Muscle layer of duodenum (tissue), 2 donors: ENCODE results near the gene SAA1.

Experiments used
- H3K27ac ChIP-seq: one replicate; pipeline ENCODE4 v1.7.0; 2013; ENCODE audit warnings: mild to moderate bottlenecking, low read length
- H3K27me3 ChIP-seq: one replicate; pipeline ENCODE4 v1.7.0; 2013; ENCODE audit warnings: low read depth, mild to moderate bottlenecking, control low read depth, low read length
- H3K36me3 ChIP-seq, 2 donors: one replicate each; pipeline ENCODE4 v1.7.0; 2013; ENCODE audit warnings: low read length in 2 of 2, control low read depth in 1 of 2, mild to moderate bottlenecking in 1 of 2; ENCODE audit not compliant: insufficient read depth in 2 of 2, control insufficient read depth in 1 of 2
- H3K4me1 ChIP-seq, 2 donors: one replicate each; pipeline ENCODE4 v1.7.0; 2013; ENCODE audit warnings: low read length in 2 of 2, mild to moderate bottlenecking in 2 of 2, control low read depth in 1 of 2, moderate library complexity in 1 of 2; ENCODE audit not compliant: insufficient read depth in 2 of 2, control insufficient read depth in 1 of 2
- H3K4me3 ChIP-seq, 2 donors: one replicate each; pipeline ENCODE4 v1.7.0; 2013; ENCODE audit warnings: low read length in 2 of 2, low read depth in 1 of 2, mild to moderate bottlenecking in 1 of 2
- H3K9me3 ChIP-seq, 2 donors: one replicate each; pipeline ENCODE4 v1.7.0; 2013; ENCODE audit warnings: low read length in 2 of 2, control low read depth in 1 of 2, mild to moderate bottlenecking in 1 of 2; ENCODE audit not compliant: control insufficient read depth in 1 of 2
- donor health status: healthy.

SAA1 gene

DNA sequence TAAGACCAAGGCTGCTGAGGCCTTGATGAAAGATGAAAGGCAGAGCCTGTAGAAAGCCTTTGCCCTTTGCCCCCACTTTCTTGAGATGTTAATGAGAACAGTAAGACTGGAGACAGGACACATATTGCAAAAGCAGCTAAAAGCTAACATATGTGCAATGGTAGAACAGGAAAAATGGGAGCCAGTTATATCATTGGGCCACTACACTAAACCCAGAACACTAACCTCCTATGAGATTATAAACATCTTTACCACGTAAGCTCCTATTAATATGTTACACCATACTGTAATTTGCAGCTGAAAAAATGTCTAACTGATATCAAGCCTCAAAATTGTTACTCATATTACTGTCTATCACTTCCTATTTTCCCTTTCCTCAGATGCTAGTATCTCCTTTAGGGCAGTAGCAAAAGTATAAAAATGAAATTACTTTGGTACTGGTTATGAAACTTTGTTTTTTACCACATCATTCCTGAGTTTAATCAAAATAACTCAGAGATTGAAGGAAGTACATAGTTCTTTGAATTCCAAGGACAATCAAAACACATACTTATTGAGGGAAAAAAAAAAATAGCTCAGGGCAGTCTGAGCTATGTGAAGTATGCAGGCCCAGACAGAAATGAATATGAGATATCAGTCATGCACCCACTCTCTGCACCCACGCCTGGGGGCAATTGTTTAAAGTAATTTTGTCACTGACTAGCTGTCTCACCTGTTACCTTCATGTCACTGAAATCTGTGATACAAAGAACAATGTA, 46.8 kb downstream of the SAA1 start:
- Histone ChIP-seq H3K36me3 (peaks cover 19 to 46% of the 10 kb centered on the region in 2 donors), H3K4me3 (no peak overlapping the region), H3K27ac (no peak overlapping the region)

DNA sequence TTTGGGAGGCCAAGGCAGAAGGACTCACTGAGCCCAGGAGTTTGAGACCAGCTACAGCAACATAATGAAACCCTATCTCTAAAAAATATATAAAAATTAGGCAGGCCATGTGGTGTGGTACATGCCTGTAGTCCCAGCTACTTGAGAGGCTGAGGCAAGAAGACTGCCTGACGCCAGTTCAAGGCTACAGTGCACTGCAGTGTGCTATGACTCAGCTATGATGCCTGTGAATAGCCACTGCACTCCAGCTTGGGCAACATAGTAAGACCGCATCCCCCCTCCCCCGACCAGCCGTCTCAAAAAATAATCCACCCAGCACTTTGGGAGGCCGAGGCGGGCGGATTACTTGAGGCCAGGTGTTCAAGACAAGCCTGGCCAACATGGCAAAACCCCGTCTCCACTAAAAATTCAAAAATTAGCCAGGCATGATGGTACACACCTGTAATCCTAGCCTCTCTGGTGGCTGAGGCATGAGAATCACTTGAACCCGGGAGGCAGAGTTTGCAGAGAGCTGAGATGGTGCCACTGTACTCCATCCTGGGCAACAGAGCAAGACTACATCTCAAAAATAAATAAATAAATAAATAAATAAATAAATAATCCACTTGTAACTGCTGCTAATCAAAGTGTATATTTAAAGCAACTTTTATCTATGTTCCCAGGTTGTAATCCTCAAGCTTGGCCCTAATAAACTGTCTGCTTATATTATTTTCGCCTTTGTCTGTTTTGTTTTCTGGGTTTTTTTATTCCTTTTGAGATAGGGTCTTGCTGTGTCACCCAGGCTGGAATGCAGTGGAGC, 48.1 kb downstream of the SAA1 start:
- Histone ChIP-seq H3K27me3 (no peaks in the 10 kb centered on the region), H3K9me3 (no peaks in the 10 kb centered on the region), H3K36me3 (peaks cover 17 to 35% of the 10 kb centered on the region in 2 donors), H3K4me1 (peaks cover 0 to 3% of the 10 kb centered on the region in 2 donors), H3K4me3 (no peak overlapping the region), H3K27ac (no peak overlapping the region)

More for the DNA sequence above, 46.8 kb downstream of the SAA1 start:
- no peaks in the 10 kb centered on the region for H3K27me3 ChIP-seq
- H3K4me1 ChIP-seq, result peaks cover 0 to 3% of the 10 kb centered on the region in 2 donors
- H3K9me3 ChIP-seq, result no peaks in the 10 kb centered on the region

DNA sequence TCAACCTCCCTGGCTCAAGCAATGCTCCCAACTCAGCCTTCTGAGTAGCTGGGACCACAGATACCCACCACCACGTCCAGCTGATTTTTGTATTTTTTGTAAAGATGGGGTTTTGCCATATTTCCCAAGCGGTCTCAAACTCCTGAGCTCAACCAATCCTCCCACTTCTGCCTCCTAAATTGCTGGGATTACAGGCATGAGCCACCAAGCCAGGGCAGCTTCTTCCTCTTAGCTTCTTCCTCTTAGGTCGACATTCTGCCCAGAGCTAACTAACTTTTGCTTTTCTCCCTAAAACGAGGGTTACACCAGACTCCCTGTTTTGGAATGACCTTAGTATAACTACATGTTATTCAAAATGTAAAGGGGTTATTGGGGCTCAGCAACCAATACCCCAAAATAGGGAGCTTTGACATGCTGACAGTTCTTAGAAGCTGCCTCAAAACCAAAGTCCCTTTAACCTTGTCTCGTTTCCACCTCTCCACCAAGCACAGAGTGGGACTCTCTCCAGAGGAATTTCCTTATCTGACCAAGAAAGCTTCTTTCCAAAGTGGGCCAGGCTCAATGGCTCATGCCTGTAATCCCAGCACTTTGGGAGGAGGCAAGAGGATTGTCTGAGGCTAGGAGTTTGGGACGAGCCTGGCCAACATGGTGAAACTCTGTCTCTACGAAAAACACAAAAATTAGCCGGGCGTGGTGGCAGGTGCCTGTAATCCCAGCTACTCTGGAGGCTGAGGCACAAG, 48.9 kb downstream of the SAA1 start:
- Histone ChIP-seq H3K4me1 (peaks cover 0 to 3% of the 10 kb centered on the region in 2 donors), H3K27me3 (no peaks in the 10 kb centered on the region), H3K4me3 (no peak overlapping the region), H3K36me3 (peaks cover 12 to 28% of the 10 kb centered on the region in 2 donors), H3K9me3 (no peaks in the 10 kb centered on the region), H3K27ac (no peak overlapping the region)

DNA sequence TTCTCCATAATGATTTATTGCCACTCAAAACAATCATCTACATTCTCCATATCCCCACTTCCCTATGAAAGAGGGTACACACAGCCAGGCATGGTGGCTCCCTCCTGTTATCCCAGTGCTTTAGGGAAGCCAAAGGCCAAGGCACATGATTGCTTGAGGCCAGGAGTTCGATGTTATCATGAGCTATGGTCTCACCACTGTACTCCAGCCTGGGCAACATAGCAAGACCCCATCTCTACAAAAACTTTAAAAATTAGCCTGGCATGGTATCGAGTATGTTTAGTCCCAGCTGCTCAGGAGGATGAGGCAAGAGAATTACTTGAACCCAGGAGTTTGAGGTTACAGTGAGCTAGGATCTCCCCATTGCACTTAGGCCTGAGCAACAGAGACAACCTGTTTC, 49.8 kb downstream of the SAA1 start:
- Histone ChIP-seq H3K4me1 (peaks cover 3 to 4% of the 10 kb centered on the region in 2 donors), H3K27me3 (no peaks in the 10 kb centered on the region), H3K27ac (no peak overlapping the region), H3K4me3 (no peak overlapping the region), H3K9me3 (no peaks in the 10 kb centered on the region), H3K36me3 (peaks cover 2 to 18% of the 10 kb centered on the region in 2 donors)

DNA sequence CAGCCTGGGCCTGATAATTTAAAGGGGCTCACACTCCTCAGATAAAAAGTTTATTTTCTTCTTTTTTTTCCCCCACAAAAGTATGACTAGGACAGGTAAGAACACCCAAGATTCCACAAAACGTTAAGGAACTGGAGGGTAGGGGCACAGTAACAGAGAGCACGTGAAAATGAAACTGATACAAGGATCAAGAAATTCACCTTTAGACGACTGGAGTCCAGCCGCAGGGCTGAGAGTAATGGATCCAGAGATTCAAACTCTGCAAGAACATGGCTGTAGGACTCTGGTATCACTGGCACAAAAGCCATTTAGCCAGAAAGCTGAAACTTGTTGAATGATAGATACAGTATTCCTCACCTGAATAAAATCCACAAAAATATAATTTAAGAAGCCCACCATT, 51.5 kb downstream of the SAA1 start:
- Histone ChIP-seq H3K4me1 (peaks cover 0 to 9% of the 10 kb centered on the region in 2 donors), H3K27me3 (no peaks in the 10 kb centered on the region), H3K9me3 (no peaks in the 10 kb centered on the region), H3K27ac (no peak overlapping the region), H3K4me3 (no peak overlapping the region), H3K36me3 (peaks cover 0 to 13% of the 10 kb centered on the region in 2 donors)
